Hepatocyte (in vitro differentiated cells): ENCODE measurements around the gene CDON.
"Not testable (repeated sequence)": the region's sequence is repeated elsewhere in the genome, so short reads cannot be mapped to it uniquely, and the experiment has no call there.

Experiments
- CTCF ChIP-seq: fragments of 200-600 bp; sonication (generic); IDR thresholded peaks from 2 replicates; pipeline ENCODE4 v1.5.1; 2016; ENCODE audit warnings: antibody characterized with exemption, mild to moderate bottlenecking; ENCODE audit not compliant: poor library complexity
- EZH2 ChIP-seq: fragments of 200-600 bp; sonication (generic); IDR thresholded peaks from 2 replicates; pipeline ENCODE4 v1.6.1; 2016; ENCODE audit warnings: antibody characterized with exemption, mild to moderate bottlenecking, borderline replicate concordance

GRCh38 chr11:126028534-126028933, 34.1 kb downstream of the CDON start:
- TF ChIP-seq CTCF, EZH2: not testable (repeated sequence)
